ENCODE results near the gene PLXNA4.

- TF ChIP-seq CTCF (IDR thresholded peaks at IDR 0.05) = no peak
- no peak for TF ChIP-seq POLR2AphosphoS5 (IDR thresholded peaks at IDR 0.05; ENCODE audit: low read depth, low read length)
- no peak for TF ChIP-seq REST (IDR thresholded peaks at IDR 0.05; ENCODE audit: insufficient read depth in 1 of 2, low read depth in 2 of 2, low read length in 1 of 2)
- TF ChIP-seq SIN3A (IDR thresholded peaks at IDR 0.05; ENCODE audit: borderline replicate concordance, insufficient read depth, low read depth, low read length) = no peak
- TF ChIP-seq TCF7L2 (IDR thresholded peaks at IDR 0.05; ENCODE audit: low read depth, low read length) = no peak
Measured at GRCh38 chr7:132336797-132337196, 239.5 kb downstream of the PLXNA4 start.

All from Panc1 (cell line).